HepG2 (cell line): ENCODE measurements around the gene CDK2AP2. TPM values are rescaled to one million over a fixed set of nuclear protein-coding genes. Genes with fewer than 3 reads are reported as not detected.

Source experiments
- CEBPZ ChIP-seq: IDR thresholded peaks from 2 replicates; pipeline ENCODE4 v1.6.1; 2012; ENCODE audit warnings: low read length, improper control_type of control experiment
- DR1 ChIP-seq: sonication (generic); formaldehyde crosslinking; IDR thresholded peaks from 2 replicates; pipeline ENCODE4 v1.8.0; 2021; ENCODE audit warnings: mild to moderate bottlenecking, missing genetic modification reagents, inconsistent platforms
- ELK4 ChIP-seq: sonication (generic); formaldehyde crosslinking; IDR thresholded peaks from 2 replicates; pipeline ENCODE4 v1.9.0; 2021; ENCODE audit warnings: missing genetic modification reagents, borderline replicate concordance
- GMEB2 ChIP-seq: IDR thresholded peaks from 2 replicates; pipeline ENCODE4 v1.6.1; 2016; ENCODE audit warnings: missing biosample characterization, missing genetic modification reagents, low read depth
- HDAC1 ChIP-seq: sonication (generic); formaldehyde crosslinking; IDR thresholded peaks from 2 replicates; pipeline ENCODE4 v1.5.1; 2020; ENCODE audit warnings: mild to moderate bottlenecking, missing genetic modification reagents
- ISX ChIP-seq: sonication (generic); formaldehyde crosslinking; conservative IDR thresholded peaks from 2 replicates; pipeline ENCODE4 v1.5.0; 2020; ENCODE audit warnings: missing genetic modification reagents
- KLF16 ChIP-seq, 2 experiments: sonication (generic) in 1 of 2; formaldehyde crosslinking in 1 of 2; IDR thresholded peaks; 2 replicates each; pipeline versions ENCODE4 v1.6.1 to v1.8.0; 2016 to 2023; ENCODE audit warnings: missing genetic modification reagents in 2 of 2, missing compliant biosample characterization in 1 of 2
- NONO ChIP-seq, 2 experiments: fragments of 450-650 bp in 1 of 2; sonication (generic) in 1 of 2; formaldehyde crosslinking in 1 of 2; IDR thresholded peaks in 1 of 2; conservative IDR thresholded peaks in 1 of 2; 2 replicates each; pipeline versions ENCODE4 v1.6.1 to v1.8.0; 2017 to 2022; ENCODE audit warnings: mild to moderate bottlenecking in 1 of 2, missing genetic modification reagents in 1 of 2, moderate library complexity in 1 of 2
- PAX8 ChIP-seq: sonication (generic); formaldehyde crosslinking; IDR thresholded peaks from 2 replicates; pipeline ENCODE4 v1.8.0; 2022; ENCODE audit warnings: mild to moderate bottlenecking, missing genetic modification reagents, borderline replicate concordance
- REXO4 ChIP-seq: sonication (generic); formaldehyde crosslinking; IDR thresholded peaks from 2 replicates; pipeline ENCODE4 v1.8.0; 2022; ENCODE audit warnings: missing genetic modification reagents, mild to moderate bottlenecking, borderline replicate concordance
- SRF ChIP-seq: IDR thresholded peaks from 2 replicates; pipeline ENCODE4 v1.6.1; 2011; ENCODE audit warnings: mild to moderate bottlenecking, low read depth, low read length, moderate library complexity
- ZBTB7B ChIP-seq: sonication (generic); formaldehyde crosslinking; IDR thresholded peaks from 2 replicates; pipeline ENCODE4 v1.4.0; 2020; ENCODE audit warnings: missing genetic modification reagents
- ZFP41 ChIP-seq: sonication (generic); formaldehyde crosslinking; IDR thresholded peaks from 2 replicates; pipeline ENCODE4 v1.4.0; 2020; ENCODE audit warnings: mild to moderate bottlenecking, missing genetic modification reagents, borderline replicate concordance
- ZFP82 ChIP-seq: sonication (generic); formaldehyde crosslinking; IDR thresholded peaks from 2 replicates; pipeline ENCODE4 v1.5.1; 2020; ENCODE audit warnings: mild to moderate bottlenecking, missing genetic modification reagents, borderline replicate concordance
- ZNF432 ChIP-seq: sonication (generic); formaldehyde crosslinking; IDR thresholded peaks from 2 replicates; pipeline ENCODE4 v1.5.0; 2020; ENCODE audit warnings: missing genetic modification reagents, mild to moderate bottlenecking, borderline replicate concordance
- ZNF543 ChIP-seq: sonication (generic); formaldehyde crosslinking; IDR thresholded peaks from 2 replicates; pipeline ENCODE4 v1.4.0; 2020; ENCODE audit warnings: mild to moderate bottlenecking, missing genetic modification reagents
- polyA plus RNA-seq, 8 experiments: library from polyadenylated mRNA; depleted of rRNA in 3 of 8; stranded (reverse) in 7 of 8; unstranded in 1 of 8; fragments of >200 nt; fragmentation: Illumina TruSeq in 4 of 8; extraction: Trizol in 4 of 8; gene quantifications; 2 replicates each; pipeline versions ENCODE4 v1.2.1 to v1.2.3, GENCODE V29; 2011 to 2016; ENCODE audit warnings: low read depth in 4 of 8, missing spikeins in 1 of 8, mixed read lengths in 1 of 8; ENCODE audit not compliant: insufficient read depth in 1 of 8
- total RNA-seq, 5 experiments: library from RNA; depleted of rRNA; stranded (reverse); fragments of >200 nt; fragmentation: Illumina TruSeq; extraction: Trizol; gene quantifications; 2 replicates each; pipeline ENCODE4 v1.2.3, GENCODE V29; 2016; ENCODE audit warnings: low read depth in 1 of 5
- TF ChIP-seq, protein P1 (sequence below): sonication (generic); formaldehyde crosslinking; IDR thresholded peaks from 2 replicates; pipeline ENCODE4 v1.4.0; 2020; ENCODE audit warnings: missing genetic modification reagents
- TF ChIP-seq, protein P2 (sequence below): sonication (generic); formaldehyde crosslinking; IDR thresholded peaks from 2 replicates; pipeline ENCODE4 v1.5.0; 2020; ENCODE audit warnings: missing genetic modification reagents

Gene CDK2AP2
- total and polyA plus RNA-seq, 2 of the 13 experiments (the other 11 are each of a cell fraction or from before 2014, with no cell fraction given): 15.0 to 23.2 TPM

GRCh38 chr11:67482827-67483798 is 24.8 kb downstream of the CDK2AP2 start, which contains the start of gene AIP (continued):
- TF ChIP-seq PAX8: peak; percentile 97; the same call in 1 of the 2 replicates
- TF ChIP-seq, protein P1, sequence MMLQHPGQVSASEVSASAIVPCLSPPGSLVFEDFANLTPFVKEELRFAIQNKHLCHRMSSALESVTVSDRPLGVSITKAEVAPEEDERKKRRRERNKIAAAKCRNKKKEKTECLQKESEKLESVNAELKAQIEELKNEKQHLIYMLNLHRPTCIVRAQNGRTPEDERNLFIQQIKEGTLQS (CRISPR knock-in tag): no peak
- TF ChIP-seq ZNF432: no peak
- TF ChIP-seq, protein P2, sequence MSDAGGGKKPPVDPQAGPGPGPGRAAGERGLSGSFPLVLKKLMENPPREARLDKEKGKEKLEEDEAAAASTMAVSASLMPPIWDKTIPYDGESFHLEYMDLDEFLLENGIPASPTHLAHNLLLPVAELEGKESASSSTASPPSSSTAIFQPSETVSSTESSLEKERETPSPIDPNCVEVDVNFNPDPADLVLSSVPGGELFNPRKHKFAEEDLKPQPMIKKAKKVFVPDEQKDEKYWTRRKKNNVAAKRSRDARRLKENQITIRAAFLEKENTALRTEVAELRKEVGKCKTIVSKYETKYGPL (CRISPR knock-in tag): peak; percentile 77
- peak; percentile 98 for TF ChIP-seq ZNF543 (CRISPR knock-in tag)
- TF ChIP-seq ZFP82 (CRISPR knock-in tag): peak; percentile 87
- peak; percentile 84 for TF ChIP-seq HDAC1 (CRISPR knock-in tag)
- peak; percentile 74; the same call in 1 of the 2 replicates for TF ChIP-seq ISX
- peak; percentile 45; the same call in 1 of the 2 replicates for TF ChIP-seq ZFP41 (CRISPR knock-in tag)
- no peak for TF ChIP-seq NONO (IDR thresholded peaks at IDR 0.05)
- TF ChIP-seq NONO (CRISPR knock-in tag; conservative IDR thresholded peaks at IDR 0.05): peak; percentile 83
- TF ChIP-seq GMEB2: 0 out of 2 replicates have a peak, but pooled peaks have one; percentile 28
- TF ChIP-seq REXO4 (CRISPR knock-in tag): 0 out of 2 replicates have a peak, but pooled peaks have one; percentile 62
- no peak for TF ChIP-seq SRF
- no peak; the same call in 1 of the 2 replicates for TF ChIP-seq ZBTB7B (CRISPR knock-in tag)
- TF ChIP-seq KLF16 (CRISPR knock-in tag; IDR thresholded peaks at IDR 0.05): peak; percentile 75 to 95; a peak in 3 of 4 replicates
- peak; percentile 73 for TF ChIP-seq DR1 (CRISPR knock-in tag)
- TF ChIP-seq ELK4 (CRISPR knock-in tag): no peak; the same call in 1 of the 2 replicates
- TF ChIP-seq CEBPZ: no peak
